Left lung (tissue), 10 donors: ENCODE results near the gene CACNA1C. TPM values are rescaled to one million over a fixed set of nuclear protein-coding genes. Genes with fewer than 3 reads are reported as not detected.

Experiments used
- ATAC-seq: fragments of 200-7000 bp; cut with Tn5 transposase; one replicate; pipeline ENCODE4 v1.9.1; 2020; ENCODE audit warnings: moderate library complexity
- DNase-seq, 4 donors: peaks; one replicate each; pipeline ENCODE4 v3.0.0-alpha.2; 2013 to 2020
- H3K27ac ChIP-seq, 2 donors: fragments of 200-600 bp; sonication (generic) in 1 of 2; one replicate each; pipeline versions ENCODE4 v1.5.0 to v1.8.0; 2020 to 2021
- H3K27me3 ChIP-seq, 2 donors: fragments of 200-600 bp; sonication (generic) in 1 of 2; one replicate each; pipeline versions ENCODE4 v1.5.0 to v1.8.0; 2020 to 2021
- H3K36me3 ChIP-seq, 2 donors: fragments of 200-600 bp; sonication (generic) in 1 of 2; one replicate each; pipeline versions ENCODE4 v1.5.0 to v1.8.0; 2020 to 2021
- H3K4me1 ChIP-seq, 2 donors: fragments of 200-600 bp; one replicate each; pipeline ENCODE4 v1.8.0; 2021
- H3K4me3 ChIP-seq, 2 donors: fragments of 200-600 bp; sonication (generic) in 1 of 2; one replicate each; pipeline versions ENCODE4 v1.5.0 to v1.8.0; 2020 to 2021; ENCODE audit warnings: mild to moderate bottlenecking in 1 of 2
- H3K9me3 ChIP-seq, 2 donors: fragments of 200-600 bp; sonication (generic) in 1 of 2; one replicate each; pipeline versions ENCODE4 v1.5.0 to v1.8.0; 2020 to 2021
- CTCF ChIP-seq, 2 donors: fragments of 200-600 bp; sonication (generic) in 1 of 2; IDR thresholded peaks; one replicate each; pipeline versions ENCODE4 v1.5.0 to v1.8.0; 2021; ENCODE audit warnings: antibody characterized with exemption in 2 of 2
- intact Hi-C, 2 donors: fragments of 100-400 bp; cut with DNase I; formaldehyde crosslinking; loops; one replicate each; pipeline versions ENCODE4 v1.11.2 to v1.14.2; 2022
- polyA plus RNA-seq, 6 donors: library from polyadenylated mRNA; unstranded; fragments of 120-200 nt; gene quantifications; one replicate each; pipeline ENCODE4 v1.2.1, GENCODE V29; 2013; ENCODE audit not compliant: insufficient read length in 6 of 6
- total RNA-seq, 2 donors: library from RNA; stranded (reverse); fragmentation: NEBNext Ultra II Directional; extraction: Animal tissue kit (Norgen Biotek cat#: 25700); gene quantifications; one replicate each; pipeline ENCODE4 v1.2.1, GENCODE V29; 2021
- donor health status: DM: no; HTN: yes; CAD: no.
- donor health status: DM: no; HTN: no; CAD: no.

The CACNA1C gene
- total and polyA plus RNA-seq, 8 donors = 11.9 to 21.9 (median 14.2) TPM

- Histone ChIP-seq H3K4me3 (no peak overlapping the region), H3K4me1 (no peaks in the 10 kb centered on the region), H3K9me3 (no peaks in the 10 kb centered on the region), H3K27me3 (no peaks in the 10 kb centered on the region), H3K36me3 (no peaks in the 10 kb centered on the region), H3K27ac (no peak overlapping the region)
- ATAC-seq = no peak
- DNase-seq = no peak
- intact Hi-C loops = no loop called here
- no peak for TF ChIP-seq CTCF (IDR thresholded peaks at IDR 0.05)
These were observed 434.0 kb downstream of the CACNA1C start for GRCh38 chr12:2486796-2487195.

GRCh38 chr12:2487278-2487677 lies 434.5 kb downstream of the CACNA1C start:
- no peak overlapping the region for H3K4me3 ChIP-seq
- H3K9me3 ChIP-seq = no peaks in the 10 kb centered on the region
- ATAC-seq (no peak), DNase-seq (no peak)
- H3K36me3 ChIP-seq = no peaks in the 10 kb centered on the region
- no peak overlapping the region for H3K27ac ChIP-seq
- intact Hi-C loops = no loop called here
- TF ChIP-seq CTCF (IDR thresholded peaks at IDR 0.05) = no peak
- no peaks in the 10 kb centered on the region for H3K4me1 ChIP-seq
- H3K27me3 ChIP-seq = no peaks in the 10 kb centered on the region

GRCh38 chr12:2488131-2488530 lies 435.3 kb downstream of the CACNA1C start:
- no peaks in the 10 kb centered on the region for H3K4me1 ChIP-seq
- no peak overlapping the region for H3K27ac ChIP-seq
- H3K36me3 ChIP-seq = no peaks in the 10 kb centered on the region
- H3K27me3 ChIP-seq = no peaks in the 10 kb centered on the region
- no peaks in the 10 kb centered on the region for H3K9me3 ChIP-seq
- intact Hi-C loops = no loop called here
- no peak for ATAC-seq
- no peak for TF ChIP-seq CTCF (IDR thresholded peaks at IDR 0.05)
- H3K4me3 ChIP-seq = no peak overlapping the region
- DNase-seq = no peak

GRCh38 chr12:2488596-2488995 lies 435.8 kb downstream of the CACNA1C start:
- H3K27ac ChIP-seq = no peak overlapping the region
- no peak overlapping the region for H3K4me3 ChIP-seq
- no peaks in the 10 kb centered on the region for H3K36me3 ChIP-seq
- no peaks in the 10 kb centered on the region for H3K9me3 ChIP-seq
- no peak for ATAC-seq
- TF ChIP-seq CTCF (IDR thresholded peaks at IDR 0.05) = no peak
- H3K4me1 ChIP-seq = no peaks in the 10 kb centered on the region
- no peaks in the 10 kb centered on the region for H3K27me3 ChIP-seq
- DNase-seq = no peak
- intact Hi-C loops = no loop called here

- intact Hi-C loops = no loop called here
- DNase-seq (no peak), ATAC-seq (no peak)
- H3K4me3 ChIP-seq = no peak overlapping the region
- no peaks in the 10 kb centered on the region for H3K9me3 ChIP-seq
- no peak overlapping the region for H3K27ac ChIP-seq
- H3K36me3 ChIP-seq = no peaks in the 10 kb centered on the region
- no peaks in the 10 kb centered on the region for H3K27me3 ChIP-seq
- H3K4me1 ChIP-seq = peaks cover 0 to 3% of the 10 kb centered on the region in 2 donors
- TF ChIP-seq CTCF (IDR thresholded peaks at IDR 0.05) = no peak
These were observed 436.5 kb downstream of the CACNA1C start for GRCh38 chr12:2489275-2489674.
